NK-92 (cell line): ENCODE results near the gene COQ2.

ENCODE experiments used
- DNase-seq: peaks from one replicate; lab custom pipeline; 2025; ENCODE audit not compliant: unreplicated experiment; lab: John Stamatoyannopoulos, UW

COQ2 gene

GRCh38 chr4:83219344-83220331, 65.0 kb downstream of the COQ2 start:
- DNase-seq, result no peak

- DNase-seq, result no peak
Observed at GRCh38 chr4:83217721-83218522, 66.7 kb downstream of the COQ2 start.

- DNase-seq, result no peak
Observed at GRCh38 chr4:83216959-83217683, 67.5 kb downstream of the COQ2 start.

- no peak for DNase-seq
Observed at GRCh38 chr4:83214079-83214478, 70.5 kb downstream of the COQ2 start.
